Upper lobe of right lung (tissue), 1 donor: Measurements from ENCODE around the gene TSTD1. TPM values are rescaled to one million over a fixed set of nuclear protein-coding genes. Genes with fewer than 3 reads are reported as not detected.

ENCODE experiments used
- ATAC-seq: fragments of 200-7000 bp; cut with Tn5 transposase; one replicate; pipeline ENCODE4 v1.9.1; 2020; ENCODE audit warnings: mild to moderate bottlenecking, moderate library complexity
- DNase-seq: peaks from one replicate; pipeline ENCODE4 v3.0.0-alpha.2; 2020
- H3K27ac ChIP-seq: fragments of 200-600 bp; one replicate; pipeline ENCODE4 v1.8.0; 2022
- H3K27me3 ChIP-seq: fragments of 200-600 bp; one replicate; pipeline ENCODE4 v1.8.0; 2022; ENCODE audit warnings: mild to moderate bottlenecking
- H3K36me3 ChIP-seq: fragments of 200-600 bp; one replicate; pipeline ENCODE4 v1.8.0; 2022
- H3K4me1 ChIP-seq: fragments of 200-600 bp; one replicate; pipeline ENCODE4 v1.8.0; 2022
- H3K4me3 ChIP-seq: fragments of 200-600 bp; one replicate; pipeline ENCODE4 v1.8.0; 2022; ENCODE audit warnings: mild to moderate bottlenecking
- H3K9me3 ChIP-seq: fragments of 200-600 bp; one replicate; pipeline ENCODE4 v1.8.0; 2022
- CTCF ChIP-seq: fragments of 200-600 bp; IDR thresholded peaks from one replicate; pipeline ENCODE4 v1.8.0; 2022; ENCODE audit warnings: antibody characterized with exemption
- intact Hi-C: fragments of 100-400 bp; cut with DNase I; formaldehyde crosslinking; loops from one replicate; pipeline ENCODE4 v1.11.0; 2022
- total RNA-seq: library from RNA; stranded (reverse); fragmentation: NEBNext Ultra II Directional; extraction: Animal tissue kit (Norgen Biotek cat#: 25700); gene quantifications from one replicate; pipeline ENCODE4 v1.2.1, GENCODE V29; 2021
- donor health status: DM: no; HTN: yes; CAD: no; lungs with severe emphysema.

Gene TSTD1
- total RNA-seq, 1 donor from 2014 or later = 50.6 TPM

- no peak for ATAC-seq
- no peak overlapping the region for H3K27ac ChIP-seq
- H3K27me3 ChIP-seq = no peaks in the 10 kb centered on the region
- DNase-seq = no peak
- intact Hi-C loops = no loop called here
- H3K4me1 ChIP-seq = no peaks in the 10 kb centered on the region
- H3K4me3 ChIP-seq = no peak overlapping the region
- peaks cover 9% of the 10 kb centered on the region for H3K36me3 ChIP-seq
- no peak for TF ChIP-seq CTCF
- no peaks in the 10 kb centered on the region for H3K9me3 ChIP-seq
Observed at GRCh38 chr1:161052899-161053298, 14.1 kb upstream of the TSTD1 start.

- H3K9me3 ChIP-seq = no peaks in the 10 kb centered on the region
- no peaks in the 10 kb centered on the region for H3K4me1 ChIP-seq
- no peak for TF ChIP-seq CTCF
- no peak overlapping the region for H3K27ac ChIP-seq
- H3K27me3 ChIP-seq = no peaks in the 10 kb centered on the region
- intact Hi-C loops = no loop called here
- no peak for ATAC-seq
- peaks cover 9% of the 10 kb centered on the region for H3K36me3 ChIP-seq
- H3K4me3 ChIP-seq = no peak overlapping the region
- no peak for DNase-seq
Observed at GRCh38 chr1:161051219-161051618, 12.5 kb upstream of the TSTD1 start.

- TF ChIP-seq CTCF = no peak
- no peaks in the 10 kb centered on the region for H3K9me3 ChIP-seq
- intact Hi-C loops = no loop called here
- DNase-seq (peak; percentile 51), ATAC-seq (no peak)
- peaks cover 6% of the 10 kb centered on the region for H3K36me3 ChIP-seq
- H3K27ac ChIP-seq = no peak overlapping the region
- no peaks in the 10 kb centered on the region for H3K27me3 ChIP-seq
- H3K4me3 ChIP-seq = no peak overlapping the region
- H3K4me1 ChIP-seq = peaks cover 4% of the 10 kb centered on the region
Observed at GRCh38 chr1:161048949-161049722, 10.4 kb upstream of the TSTD1 start.

DNA sequence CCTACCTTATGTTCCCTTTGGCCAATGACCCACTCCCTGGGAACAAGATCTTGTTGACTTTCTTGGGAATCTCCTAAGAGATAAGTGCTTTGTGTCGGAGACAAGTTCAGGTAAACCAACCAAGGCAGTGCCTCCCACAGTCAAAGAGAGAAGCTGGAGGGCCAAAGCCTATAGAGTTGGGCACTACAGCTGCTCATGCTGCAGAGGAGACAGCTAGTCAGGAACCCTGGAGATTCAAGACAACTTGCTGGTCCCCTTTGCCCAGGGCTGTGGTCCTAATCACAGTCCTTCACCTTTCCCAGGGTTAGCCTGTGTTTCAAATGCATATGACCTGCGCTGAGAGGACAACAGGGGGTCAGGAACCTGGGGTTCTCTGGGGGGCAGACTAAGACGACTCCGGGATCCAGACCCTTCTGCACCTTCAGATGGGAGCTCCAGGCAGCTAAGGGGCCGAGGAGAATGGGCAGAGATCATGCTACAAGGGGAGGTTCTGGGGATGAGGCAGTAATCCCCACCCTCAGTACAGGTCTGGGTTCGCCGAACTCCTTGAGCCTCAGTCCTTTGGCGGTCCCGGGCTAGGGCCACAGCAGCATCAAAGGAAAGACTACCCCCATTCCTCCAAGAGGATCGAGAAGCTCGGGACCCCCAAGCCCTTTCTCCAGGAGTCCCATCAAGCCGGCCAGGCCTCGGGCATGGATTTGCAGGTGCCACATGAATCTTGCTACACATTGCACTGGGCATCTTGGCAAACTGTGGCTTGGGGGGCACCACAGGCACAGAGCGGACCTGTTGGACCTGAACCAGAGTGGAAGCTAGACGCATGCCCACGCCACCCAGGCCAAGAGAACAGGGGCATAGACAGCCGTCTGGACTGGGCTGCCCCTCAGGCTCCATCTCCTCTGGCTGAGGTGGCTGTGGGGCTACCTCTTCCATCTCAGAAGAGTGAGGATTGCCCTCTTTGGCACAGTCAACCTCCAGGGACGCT, 9.0 kb upstream of the TSTD1 start:
- Histone ChIP-seq H3K4me3 (no peak overlapping the region), H3K36me3 (peaks cover 10% of the 10 kb centered on the region), H3K4me1 (peaks cover 14% of the 10 kb centered on the region), H3K27me3 (no peaks in the 10 kb centered on the region), H3K27ac (peak overlapping the region; percentile 79), H3K9me3 (no peaks in the 10 kb centered on the region)
- intact Hi-C loops = no loop called here
- no peak for TF ChIP-seq CTCF
- peak; percentile 63 for DNase-seq
- no peak for ATAC-seq

- TF ChIP-seq CTCF = no peak
- Histone ChIP-seq H3K9me3 (no peaks in the 10 kb centered on the region), H3K36me3 (peaks cover 20% of the 10 kb centered on the region), H3K4me3 (peak overlapping the region; percentile 97), H3K27ac (peak overlapping the region; percentile 98), H3K4me1 (peaks cover 14% of the 10 kb centered on the region), H3K27me3 (no peaks in the 10 kb centered on the region)
- DNase-seq (peak; percentile 53), ATAC-seq (peak; percentile 6)
- intact Hi-C loops = no loop called here
Observed at GRCh38 chr1:161046605-161047228, 8.0 kb upstream of the TSTD1 start.
